ENCODE measurements around the gene TSGA10IP.

The TSGA10IP gene

GRCh38 chr11:65944767-65945166 is 513 bp upstream of the TSGA10IP start:
- Histone ChIP-seq H2AFZ (ENCODE audit: low read length) (no peak overlapping the region), H3K36me3 (ENCODE audit: insufficient read depth, low read length) (no peaks in the 10 kb centered on the region), H3K9ac (ENCODE audit: low read depth, low read length, poor library complexity, severe bottlenecking) (no peak overlapping the region), H3F3A (ENCODE audit: low read depth) (no peaks in the 10 kb centered on the region), H3K27me3 (ENCODE audit: insufficient read depth, low read length, poor library complexity, severe bottlenecking) (no peaks in the 10 kb centered on the region), H3K4me1 (ENCODE audit: insufficient read depth, low read length, poor library complexity, severe bottlenecking) (no peaks in the 10 kb centered on the region), H3K79me2 (ENCODE audit: insufficient read depth, low read length) (no peaks in the 10 kb centered on the region), H3K4me2 (ENCODE audit: low read depth, low read length, poor library complexity, severe bottlenecking) (no peak overlapping the region), H3K4me3 (ENCODE audit: low read length, poor library complexity, severe bottlenecking) (no peak overlapping the region), H3K9me3 (ENCODE audit: insufficient read depth, low read depth, low read length) (no peaks in the 10 kb centered on the region), H3K9me2 (replicated peaks; ENCODE audit: low read depth, low read length) (no peaks in the 10 kb centered on the region), H4K20me1 (ENCODE audit: insufficient read depth, low read length, poor library complexity, severe bottlenecking) (no peaks in the 10 kb centered on the region)
- no peak for TF ChIP-seq EZH2phosphoT487 (IDR thresholded peaks at IDR 0.05; ENCODE audit: borderline replicate concordance)
- TF ChIP-seq CTCF (conservative IDR thresholded peaks at IDR 0.05; ENCODE audit: low read length): no peak

- no peak overlapping the region for H3K9ac ChIP-seq (ENCODE audit: low read depth, low read length, poor library complexity, severe bottlenecking)
- H3K9me3 ChIP-seq (ENCODE audit: insufficient read depth, low read depth, low read length): no peaks in the 10 kb centered on the region
Measured at GRCh38 chr11:65945941-65946558, 770 bp downstream of the TSGA10IP start.

GRCh38 chr11:65946655-65947054 is 1.4 kb downstream of the TSGA10IP start:
- H3K9me2 ChIP-seq (replicated peaks; ENCODE audit: low read depth, low read length): no peaks in the 10 kb centered on the region
- no peaks in the 10 kb centered on the region for H3K36me3 ChIP-seq (ENCODE audit: insufficient read depth, low read length)
- H3K9ac ChIP-seq (ENCODE audit: low read depth, low read length, poor library complexity, severe bottlenecking): no peak overlapping the region
- no peaks in the 10 kb centered on the region for H3F3A ChIP-seq (ENCODE audit: low read depth)
- H3K9me3 ChIP-seq (ENCODE audit: insufficient read depth, low read depth, low read length): no peaks in the 10 kb centered on the region
- TF ChIP-seq EZH2phosphoT487 (IDR thresholded peaks at IDR 0.05; ENCODE audit: borderline replicate concordance): no peak
- TF ChIP-seq CTCF (conservative IDR thresholded peaks at IDR 0.05; ENCODE audit: low read length): no peak
- H3K27me3 ChIP-seq (ENCODE audit: insufficient read depth, low read length, poor library complexity, severe bottlenecking): no peaks in the 10 kb centered on the region
- no peaks in the 10 kb centered on the region for H3K79me2 ChIP-seq (ENCODE audit: insufficient read depth, low read length)
- H3K4me3 ChIP-seq (ENCODE audit: low read length, poor library complexity, severe bottlenecking): no peak overlapping the region
- H3K4me2 ChIP-seq (ENCODE audit: low read depth, low read length, poor library complexity, severe bottlenecking): no peak overlapping the region
- no peak overlapping the region for H2AFZ ChIP-seq (ENCODE audit: low read length)
- H4K20me1 ChIP-seq (ENCODE audit: insufficient read depth, low read length, poor library complexity, severe bottlenecking): no peaks in the 10 kb centered on the region
- H3K4me1 ChIP-seq (ENCODE audit: insufficient read depth, low read length, poor library complexity, severe bottlenecking): no peaks in the 10 kb centered on the region

More at GRCh38 chr11:65945941-65946558, 770 bp downstream of the TSGA10IP start:
- Histone ChIP-seq H3F3A (ENCODE audit: low read depth) (no peaks in the 10 kb centered on the region), H3K79me2 (ENCODE audit: insufficient read depth, low read length) (no peaks in the 10 kb centered on the region), H4K20me1 (ENCODE audit: insufficient read depth, low read length, poor library complexity, severe bottlenecking) (no peaks in the 10 kb centered on the region), H3K4me3 (ENCODE audit: low read length, poor library complexity, severe bottlenecking) (no peak overlapping the region), H2AFZ (ENCODE audit: low read length) (no peak overlapping the region), H3K36me3 (ENCODE audit: insufficient read depth, low read length) (no peaks in the 10 kb centered on the region), H3K27me3 (ENCODE audit: insufficient read depth, low read length, poor library complexity, severe bottlenecking) (no peaks in the 10 kb centered on the region), H3K4me2 (ENCODE audit: low read depth, low read length, poor library complexity, severe bottlenecking) (no peak overlapping the region), H3K9me2 (replicated peaks; ENCODE audit: low read depth, low read length) (no peaks in the 10 kb centered on the region), H3K4me1 (ENCODE audit: insufficient read depth, low read length, poor library complexity, severe bottlenecking) (no peaks in the 10 kb centered on the region)
- no peak for TF ChIP-seq CTCF (conservative IDR thresholded peaks at IDR 0.05; ENCODE audit: low read length)
- TF ChIP-seq EZH2phosphoT487 (IDR thresholded peaks at IDR 0.05; ENCODE audit: borderline replicate concordance): no peak
